OCI-LY3 (cell line): ENCODE results near the gene C17orf113.

Experiments used
- H2AFZ ChIP-seq: fragments of 200-600, 300-600 bp; shearing (Covaris generic); 2 replicates; pipeline ENCODE4 v1.6.0; 2014; ENCODE audit warnings: antibody characterized with exemption, low read depth, low read length
- H3K27ac ChIP-seq: fragments of 200-600, 300-600 bp; sonication (generic); 2 replicates; pipeline ENCODE4 v1.5.1; 2014; ENCODE audit warnings: mild to moderate bottlenecking, low read length, moderate library complexity, mixed read lengths
- H3K27me3 ChIP-seq: fragments of 200-600, 300-600 bp; sonication (generic); 2 replicates; pipeline ENCODE4 v1.6.1; 2014; ENCODE audit warnings: low read depth, low read length, mixed read lengths
- H3K36me3 ChIP-seq: fragments of 200-600, 300-600 bp; sonication (generic); replicated peaks from 2 replicates; pipeline ENCODE3; 2014; ENCODE audit warnings: low read depth, low read length, mixed read lengths
- H3K4me1 ChIP-seq: fragments of 300-600, 200-600 bp; sonication (generic); 2 replicates; pipeline ENCODE4 v1.6.1; 2014; ENCODE audit warnings: low read length, mixed read lengths
- H3K4me2 ChIP-seq: fragments of 200-600, 300-600 bp; sonication (generic); 2 replicates; pipeline ENCODE4 v1.6.1; 2014; ENCODE audit warnings: low read length, mixed read lengths
- H3K4me3 ChIP-seq: fragments of 300-600, 200-600 bp; sonication (generic); 2 replicates; pipeline ENCODE4 v1.5.1; 2014; ENCODE audit warnings: antibody characterized with exemption, mild to moderate bottlenecking, low read length, moderate library complexity
- H3K79me2 ChIP-seq: fragments of 300-600, 200-600 bp; shearing (Covaris generic); 2 replicates; pipeline ENCODE4 v1.6.1; 2014; ENCODE audit warnings: mild to moderate bottlenecking, low read length, mixed read lengths
- H3K9ac ChIP-seq: fragments of 300-600, 200-600 bp; shearing (Covaris generic); 2 replicates; pipeline ENCODE4 v1.6.0; 2014; ENCODE audit warnings: mild to moderate bottlenecking, low read length, moderate library complexity
- H3K9me3 ChIP-seq: fragments of 200-600, 300-600 bp; shearing (Covaris generic); 2 replicates; pipeline ENCODE4 v1.6.1; 2014; ENCODE audit warnings: low read length, mixed read lengths; ENCODE audit not compliant: insufficient read depth
- H4K20me1 ChIP-seq: fragments of 200-600, 300-600 bp; sonication (generic); 2 replicates; pipeline ENCODE4 v1.6.1; 2016; ENCODE audit warnings: low read length, mixed read lengths; ENCODE audit not compliant: insufficient read depth
- EZH2phosphoT487 ChIP-seq: fragments of 200-600 bp; shearing (Covaris generic); IDR thresholded peaks from 2 replicates; pipeline ENCODE4 v1.6.1; 2018; ENCODE audit warnings: antibody characterized with exemption, mixed run types, low read depth
- TF ChIP-seq, protein P1 (sequence below): fragments of 200-600, 300-600 bp; sonication (generic); IDR thresholded peaks from 2 replicates; pipeline ENCODE4 v1.5.1; 2014; ENCODE audit warnings: antibody characterized with exemption, low read length, low read depth

C17orf113 gene

DNA sequence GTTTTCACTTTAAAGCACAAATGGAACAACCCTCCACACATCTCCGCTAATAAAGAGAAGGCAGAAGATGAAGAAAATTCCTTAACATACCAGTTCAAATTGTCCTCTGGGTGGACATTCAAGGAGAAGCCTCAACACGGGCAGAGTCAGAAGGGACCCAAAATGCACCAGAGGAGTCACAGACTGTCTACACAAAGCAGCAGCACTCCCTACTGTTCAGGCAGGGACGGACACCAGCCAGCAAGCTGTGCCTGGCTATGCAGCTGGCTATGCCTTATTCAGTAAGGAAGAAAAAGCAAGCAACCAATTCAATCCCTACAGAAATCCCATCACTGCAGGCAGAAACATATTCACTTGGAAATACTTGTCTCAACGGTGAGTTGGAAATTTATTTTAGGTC, 41.2 kb downstream of the C17orf113 start:
- no peaks in the 10 kb centered on the region for H3K9me3 ChIP-seq
- no peaks in the 10 kb centered on the region for H3K4me1 ChIP-seq
- no peak overlapping the region for H3K4me2 ChIP-seq
- no peak overlapping the region for H2AFZ ChIP-seq
- no peak overlapping the region for H3K4me3 ChIP-seq
- no peaks in the 10 kb centered on the region for H3K27me3 ChIP-seq
- peaks cover 3% of the 10 kb centered on the region for H3K36me3 ChIP-seq
- H3K27ac ChIP-seq: no peak overlapping the region
- peaks cover 98% of the 10 kb centered on the region for H3K79me2 ChIP-seq
- TF ChIP-seq, protein P1, sequence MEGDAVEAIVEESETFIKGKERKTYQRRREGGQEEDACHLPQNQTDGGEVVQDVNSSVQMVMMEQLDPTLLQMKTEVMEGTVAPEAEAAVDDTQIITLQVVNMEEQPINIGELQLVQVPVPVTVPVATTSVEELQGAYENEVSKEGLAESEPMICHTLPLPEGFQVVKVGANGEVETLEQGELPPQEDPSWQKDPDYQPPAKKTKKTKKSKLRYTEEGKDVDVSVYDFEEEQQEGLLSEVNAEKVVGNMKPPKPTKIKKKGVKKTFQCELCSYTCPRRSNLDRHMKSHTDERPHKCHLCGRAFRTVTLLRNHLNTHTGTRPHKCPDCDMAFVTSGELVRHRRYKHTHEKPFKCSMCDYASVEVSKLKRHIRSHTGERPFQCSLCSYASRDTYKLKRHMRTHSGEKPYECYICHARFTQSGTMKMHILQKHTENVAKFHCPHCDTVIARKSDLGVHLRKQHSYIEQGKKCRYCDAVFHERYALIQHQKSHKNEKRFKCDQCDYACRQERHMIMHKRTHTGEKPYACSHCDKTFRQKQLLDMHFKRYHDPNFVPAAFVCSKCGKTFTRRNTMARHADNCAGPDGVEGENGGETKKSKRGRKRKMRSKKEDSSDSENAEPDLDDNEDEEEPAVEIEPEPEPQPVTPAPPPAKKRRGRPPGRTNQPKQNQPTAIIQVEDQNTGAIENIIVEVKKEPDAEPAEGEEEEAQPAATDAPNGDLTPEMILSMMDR: peak; percentile 59
- no peak for TF ChIP-seq EZH2phosphoT487
- H4K20me1 ChIP-seq: peaks cover 66% of the 10 kb centered on the region
- H3K9ac ChIP-seq: no peak overlapping the region

DNA sequence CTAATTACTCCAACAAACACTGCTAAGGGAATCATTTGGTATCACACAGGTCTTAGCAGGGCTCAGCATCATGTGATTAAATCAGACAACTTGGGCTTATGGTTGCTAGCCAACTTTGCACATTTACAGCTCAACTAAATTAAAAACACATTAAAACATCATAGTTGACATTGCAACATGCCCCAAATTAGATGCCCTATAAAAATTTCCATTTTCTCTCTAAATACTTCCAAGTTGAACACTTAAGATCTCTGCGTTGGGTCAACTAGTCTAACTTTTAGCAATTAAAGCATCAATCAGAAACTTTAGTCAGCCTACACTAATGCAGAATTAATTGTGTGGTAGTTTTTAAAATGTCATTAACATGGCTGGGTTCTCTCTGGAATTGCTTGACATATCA, 45.2 kb downstream of the C17orf113 start:
- Histone ChIP-seq H3K79me2 (peaks cover 96% of the 10 kb centered on the region), H4K20me1 (peaks cover 50% of the 10 kb centered on the region), H3K27ac (no peak overlapping the region), H2AFZ (no peak overlapping the region), H3K9me3 (no peaks in the 10 kb centered on the region), H3K36me3 (peaks cover 29% of the 10 kb centered on the region), H3K4me3 (no peak overlapping the region), H3K4me1 (no peaks in the 10 kb centered on the region), H3K9ac (no peak overlapping the region), H3K4me2 (no peak overlapping the region), H3K27me3 (no peaks in the 10 kb centered on the region)
- TF ChIP-seq, protein P1: no peak
- TF ChIP-seq EZH2phosphoT487: no peak

DNA sequence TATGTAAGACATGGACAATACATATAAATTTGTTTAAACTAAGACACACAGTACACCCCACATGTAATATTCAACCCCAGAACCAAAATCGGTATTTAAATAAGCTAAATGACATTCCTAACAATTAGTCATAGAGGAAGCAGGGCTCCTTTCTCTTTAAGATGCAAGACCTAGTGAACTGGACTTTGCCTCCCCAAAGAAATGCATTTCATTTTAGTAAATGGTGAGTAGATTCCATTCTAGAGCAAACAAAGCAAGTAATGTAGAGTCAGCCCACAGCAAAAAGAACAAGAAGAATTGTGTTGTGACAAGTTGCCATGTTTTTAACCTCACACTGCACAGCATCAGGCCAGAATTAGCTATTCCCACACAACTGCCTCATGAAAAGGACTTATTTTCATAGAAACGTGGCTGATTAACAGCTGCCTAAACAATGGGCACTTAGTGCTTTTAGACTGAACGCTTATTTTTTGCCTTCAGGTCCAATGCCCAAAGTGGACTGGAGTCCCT, 47.6 kb downstream of the C17orf113 start:
- Histone ChIP-seq H3K27ac (no peak overlapping the region), H2AFZ (no peak overlapping the region), H3K27me3 (no peaks in the 10 kb centered on the region), H3K4me2 (no peak overlapping the region), H3K9ac (no peak overlapping the region), H4K20me1 (peaks cover 37% of the 10 kb centered on the region), H3K4me1 (peaks cover 5% of the 10 kb centered on the region; the same call in 1 of the 2 replicates), H3K36me3 (peaks cover 36% of the 10 kb centered on the region), H3K4me3 (no peak overlapping the region), H3K79me2 (peaks cover 75% of the 10 kb centered on the region), H3K9me3 (no peaks in the 10 kb centered on the region)
- TF ChIP-seq EZH2phosphoT487: no peak
- TF ChIP-seq, protein P1: no peak

DNA sequence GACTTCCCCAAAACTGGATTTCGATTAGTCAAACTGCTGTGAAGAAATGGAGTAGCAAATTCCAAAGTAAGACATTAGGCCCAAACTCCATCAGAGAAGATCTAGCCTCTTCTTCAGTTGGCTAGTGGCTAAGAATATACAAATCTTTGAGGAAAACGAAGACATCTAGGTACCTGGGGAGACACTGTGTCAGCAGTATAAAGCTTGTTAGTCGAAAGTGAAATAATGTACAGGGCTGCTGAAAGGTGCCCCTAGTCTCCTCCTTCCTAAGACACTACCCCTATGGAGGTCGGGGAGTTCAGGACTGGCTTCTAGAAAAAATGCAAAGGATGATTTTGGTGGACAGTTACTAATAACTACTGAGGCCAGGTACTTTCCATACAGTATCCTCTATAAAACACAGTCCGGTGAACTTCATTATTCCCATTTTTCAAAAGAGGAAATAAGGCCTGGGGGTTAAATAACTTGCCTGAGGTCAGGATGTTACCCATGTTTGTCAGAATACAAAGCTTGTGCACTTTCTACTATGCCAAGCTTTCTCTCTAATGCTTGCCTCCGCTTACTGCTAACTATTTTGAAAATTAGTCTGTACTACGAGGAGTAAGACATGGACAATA, 48.1 kb downstream of the C17orf113 start:
- peaks cover 11% of the 10 kb centered on the region for H3K4me1 ChIP-seq
- H3K4me2 ChIP-seq: no peak overlapping the region
- H4K20me1 ChIP-seq: peaks cover 35% of the 10 kb centered on the region
- no peaks in the 10 kb centered on the region for H3K27me3 ChIP-seq
- H3K9ac ChIP-seq: no peak overlapping the region
- TF ChIP-seq EZH2phosphoT487: no peak
- TF ChIP-seq, protein P1: no peak
- H3K36me3 ChIP-seq: peaks cover 38% of the 10 kb centered on the region
- H3K27ac ChIP-seq: no peak overlapping the region
- H3K79me2 ChIP-seq: peaks cover 69% of the 10 kb centered on the region
- H3K9me3 ChIP-seq: no peaks in the 10 kb centered on the region
- H2AFZ ChIP-seq: no peak overlapping the region
- H3K4me3 ChIP-seq: no peak overlapping the region
